Measurements from ENCODE around the gene PLIN1. TPM values are rescaled to one million over a fixed set of nuclear protein-coding genes. Genes with fewer than 3 reads are reported as not detected.

Gene PLIN1
- total RNA-seq, 1 experiment from 2014 or later = not detected

DNA sequence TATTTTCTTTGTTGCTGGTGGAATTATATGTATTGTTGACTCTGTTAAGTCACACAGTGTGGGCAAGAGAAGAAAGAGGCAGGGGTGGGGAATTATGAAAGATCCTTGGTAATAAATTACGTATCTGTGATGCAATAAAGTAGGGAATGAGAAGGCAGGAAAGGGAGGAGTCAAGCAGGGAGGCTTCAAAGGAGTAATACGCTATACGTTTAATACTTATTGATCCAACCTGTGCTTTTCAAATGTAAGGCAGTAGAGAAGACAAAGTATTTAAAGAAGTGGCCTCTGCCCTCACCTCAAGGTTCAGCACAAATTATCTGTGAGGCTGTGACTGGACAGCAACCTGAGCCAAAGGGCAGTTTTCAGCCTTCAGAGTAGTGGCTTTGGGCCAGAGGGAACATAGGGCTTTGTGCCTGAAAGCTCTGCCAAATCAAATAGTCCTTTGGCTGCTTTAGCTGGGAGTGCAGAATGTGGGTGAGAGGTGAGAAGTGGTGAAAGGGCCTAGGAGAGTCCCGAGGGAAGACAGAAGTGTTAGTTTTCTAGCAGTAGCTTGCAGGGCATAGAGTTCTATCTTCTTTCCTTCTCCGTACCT, 1.2 kb upstream of the PLIN1 start:
- H2AFZ ChIP-seq (ENCODE audit: low read length) = no peak overlapping the region
- no peaks in the 10 kb centered on the region for H3K9me2 ChIP-seq (replicated peaks; ENCODE audit: insufficient read depth, low read length)
- H3K9me3 ChIP-seq (ENCODE audit: low read length) = no peaks in the 10 kb centered on the region
- H3K27me3 ChIP-seq (ENCODE audit: low read length) = no peaks in the 10 kb centered on the region
- no peak overlapping the region for H3K4me2 ChIP-seq (ENCODE audit: low read depth, low read length, poor library complexity, severe bottlenecking)
- H3K27ac ChIP-seq (ENCODE audit: low read length) = no peak overlapping the region
- H3K36me3 ChIP-seq (ENCODE audit: insufficient read depth, low read length) = no peaks in the 10 kb centered on the region
- no peak for DNase-seq
- no peak overlapping the region for H3K4me3 ChIP-seq (ENCODE audit: low read length)
- H3K79me2 ChIP-seq (ENCODE audit: low read length) = no peaks in the 10 kb centered on the region
- H3K9ac ChIP-seq (ENCODE audit: low read length) = no peak overlapping the region
- no peaks in the 10 kb centered on the region for H4K20me1 ChIP-seq (ENCODE audit: insufficient read depth, low read depth, low read length)
- no peaks in the 10 kb centered on the region for H3K4me1 ChIP-seq (ENCODE audit: low read length)

DNA sequence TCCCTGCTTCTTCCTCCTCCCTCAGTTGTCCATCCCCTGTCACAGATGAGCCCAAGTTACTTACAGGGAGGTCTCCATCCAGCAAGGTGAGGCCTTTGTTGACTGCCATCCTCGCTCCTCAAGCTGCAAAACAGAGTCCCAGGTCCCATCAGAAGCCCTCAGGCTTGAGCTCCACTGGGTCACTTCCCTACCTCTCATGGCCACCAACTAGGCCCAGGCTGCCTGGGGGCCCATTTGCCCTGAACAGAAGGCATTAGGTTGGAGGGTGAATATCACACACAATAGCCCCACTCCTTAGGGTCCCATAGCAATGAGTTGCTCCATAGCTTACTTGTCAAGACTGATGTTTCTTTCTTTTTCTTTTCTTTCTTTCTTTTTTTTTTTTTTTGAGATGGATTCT, 1.8 kb downstream of the PLIN1 start:
- Histone ChIP-seq H2AFZ (ENCODE audit: low read length) (no peak overlapping the region), H3K27ac (ENCODE audit: low read length) (no peak overlapping the region), H3K4me3 (ENCODE audit: low read length) (no peak overlapping the region), H3K9me3 (ENCODE audit: low read length) (no peaks in the 10 kb centered on the region), H4K20me1 (ENCODE audit: insufficient read depth, low read depth, low read length) (no peaks in the 10 kb centered on the region), H3K4me2 (ENCODE audit: low read depth, low read length, poor library complexity, severe bottlenecking) (no peak overlapping the region), H3K4me1 (ENCODE audit: low read length) (no peaks in the 10 kb centered on the region), H3K9me2 (replicated peaks; ENCODE audit: insufficient read depth, low read length) (no peaks in the 10 kb centered on the region), H3K36me3 (ENCODE audit: insufficient read depth, low read length) (no peaks in the 10 kb centered on the region), H3K27me3 (ENCODE audit: low read length) (no peaks in the 10 kb centered on the region), H3K79me2 (ENCODE audit: low read length) (no peaks in the 10 kb centered on the region), H3K9ac (ENCODE audit: low read length) (no peak overlapping the region)
- no peak for DNase-seq

DNA sequence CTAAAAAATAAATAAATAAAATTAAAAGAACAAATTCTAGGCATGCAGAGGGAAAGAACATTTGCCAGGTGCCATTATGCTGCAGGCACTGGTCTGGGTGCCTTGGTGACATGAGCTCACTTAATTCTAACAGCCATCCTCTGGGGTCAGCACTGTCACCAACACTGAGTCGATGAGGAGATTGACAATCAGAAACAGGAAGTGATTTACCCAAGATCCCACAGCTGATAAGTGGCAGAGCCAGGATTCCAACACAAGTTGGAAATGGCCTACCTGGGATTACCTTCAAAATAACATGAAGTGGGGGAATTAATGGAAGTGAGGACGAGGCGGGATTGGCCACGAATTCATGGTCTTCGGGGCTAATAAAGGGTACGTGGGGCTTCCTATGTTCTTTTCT, 3.6 kb downstream of the PLIN1 start:
- no peak for DNase-seq
- H3K27ac ChIP-seq (ENCODE audit: low read length) = no peak overlapping the region
- H3K79me2 ChIP-seq (ENCODE audit: low read length) = no peaks in the 10 kb centered on the region
- H2AFZ ChIP-seq (ENCODE audit: low read length) = no peak overlapping the region
- H3K9ac ChIP-seq (ENCODE audit: low read length) = no peak overlapping the region
- H3K4me1 ChIP-seq (ENCODE audit: low read length) = no peaks in the 10 kb centered on the region
- no peaks in the 10 kb centered on the region for H3K36me3 ChIP-seq (ENCODE audit: insufficient read depth, low read length)
- H3K4me3 ChIP-seq (ENCODE audit: low read length) = no peak overlapping the region
- no peaks in the 10 kb centered on the region for H3K27me3 ChIP-seq (ENCODE audit: low read length)
- no peaks in the 10 kb centered on the region for H4K20me1 ChIP-seq (ENCODE audit: insufficient read depth, low read depth, low read length)
- no peaks in the 10 kb centered on the region for H3K9me3 ChIP-seq (ENCODE audit: low read length)
- H3K9me2 ChIP-seq (replicated peaks; ENCODE audit: insufficient read depth, low read length) = no peaks in the 10 kb centered on the region
- H3K4me2 ChIP-seq (ENCODE audit: low read depth, low read length, poor library complexity, severe bottlenecking) = no peak overlapping the region

DNA sequence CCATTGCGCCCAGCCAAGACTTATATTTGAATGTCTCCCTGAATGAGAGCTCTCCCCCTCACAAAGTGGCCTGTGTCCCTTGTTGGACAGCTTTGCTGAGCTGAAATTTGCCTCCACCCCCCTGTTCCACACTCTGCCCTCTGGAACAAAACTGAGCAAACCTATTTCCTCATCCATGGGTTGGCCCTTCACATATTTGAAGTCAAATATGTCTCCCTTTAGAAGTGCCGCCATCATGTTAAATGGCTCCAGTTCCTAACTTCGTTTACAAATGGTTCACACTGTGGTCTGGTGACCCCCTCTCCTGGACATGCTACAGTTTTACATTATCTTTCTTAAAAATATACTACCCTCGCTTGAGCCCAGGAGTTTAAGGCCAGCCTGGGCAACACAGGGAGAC, 4.6 kb downstream of the PLIN1 start:
- Histone ChIP-seq H3K27me3 (ENCODE audit: low read length) (no peaks in the 10 kb centered on the region), H3K9me3 (ENCODE audit: low read length) (no peaks in the 10 kb centered on the region), H3K4me1 (ENCODE audit: low read length) (no peaks in the 10 kb centered on the region), H3K4me3 (ENCODE audit: low read length) (no peak overlapping the region), H3K79me2 (ENCODE audit: low read length) (no peaks in the 10 kb centered on the region), H3K9ac (ENCODE audit: low read length) (no peak overlapping the region), H3K9me2 (replicated peaks; ENCODE audit: insufficient read depth, low read length) (no peaks in the 10 kb centered on the region), H3K27ac (ENCODE audit: low read length) (no peak overlapping the region), H4K20me1 (ENCODE audit: insufficient read depth, low read depth, low read length) (no peaks in the 10 kb centered on the region), H3K36me3 (ENCODE audit: insufficient read depth, low read length) (no peaks in the 10 kb centered on the region), H2AFZ (ENCODE audit: low read length) (no peak overlapping the region), H3K4me2 (ENCODE audit: low read depth, low read length, poor library complexity, severe bottlenecking) (no peak overlapping the region)
- DNase-seq = no peak

DNA sequence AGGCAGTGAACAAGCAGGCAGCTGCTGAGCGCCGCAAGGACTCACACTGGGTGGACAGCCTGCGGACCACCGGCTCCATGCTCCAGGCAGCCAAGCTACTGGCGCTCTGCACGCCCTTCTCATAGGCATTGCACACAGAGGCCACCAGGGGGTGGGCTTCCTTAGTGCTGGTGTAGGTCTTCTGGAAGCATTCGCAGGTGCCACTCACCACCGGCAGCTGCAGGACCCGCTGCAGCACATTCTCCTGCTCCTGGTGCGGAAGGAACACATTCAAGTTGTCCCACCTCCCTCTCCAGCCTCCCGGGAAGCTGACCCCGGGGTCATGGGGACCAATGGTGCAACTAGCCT, 6.0 kb downstream of the PLIN1 start:
- peak; percentile 84 for DNase-seq
- no peaks in the 10 kb centered on the region for H3K27me3 ChIP-seq (ENCODE audit: low read length)
- no peak overlapping the region for H3K27ac ChIP-seq (ENCODE audit: low read length)

DNA sequence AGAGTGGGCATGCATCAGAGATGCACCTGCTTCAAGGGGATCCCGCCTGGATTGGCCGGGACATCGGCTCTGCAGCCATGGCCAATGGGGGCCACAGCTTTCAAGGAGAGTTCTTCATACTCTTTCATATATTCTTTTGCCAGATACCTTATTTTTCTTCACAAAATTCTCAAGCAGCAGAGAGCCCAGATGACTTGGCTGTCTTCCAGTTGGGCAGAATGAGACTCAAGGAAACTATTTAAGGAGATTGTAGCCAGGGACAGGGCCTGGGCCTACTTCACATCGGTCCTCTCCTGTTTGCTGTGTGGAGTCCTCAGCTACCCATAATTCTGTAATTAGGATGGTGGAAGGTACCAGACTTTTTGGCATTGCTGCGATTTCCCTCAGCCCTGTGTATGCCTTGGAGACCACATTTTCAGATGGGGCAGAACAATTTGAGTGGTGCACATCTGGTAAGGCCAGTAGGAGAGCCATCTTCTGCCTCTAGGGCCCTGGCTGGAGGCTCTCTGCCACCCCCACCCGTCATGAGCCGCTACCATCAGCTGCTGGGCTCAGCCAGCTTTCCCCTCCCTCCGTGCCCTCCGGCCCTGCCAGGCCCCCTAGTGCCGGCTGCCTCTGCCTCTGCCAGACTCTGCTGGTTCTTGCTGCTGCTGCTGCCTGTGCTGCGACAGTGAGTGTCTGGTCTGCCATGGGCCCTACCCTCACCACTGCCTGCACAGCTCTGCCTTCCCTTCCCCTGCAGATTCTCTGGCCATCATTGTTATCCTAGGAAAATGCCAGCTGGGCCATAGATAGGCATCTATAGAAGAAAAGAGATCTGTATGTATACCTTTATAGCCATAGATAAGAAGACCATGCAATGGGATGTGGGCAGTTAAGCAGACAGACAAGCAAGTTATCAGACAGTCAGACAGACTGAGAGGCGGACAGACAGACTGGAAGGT, 6.7 kb downstream of the PLIN1 start:
- Histone ChIP-seq H4K20me1 (ENCODE audit: insufficient read depth, low read depth, low read length) (no peaks in the 10 kb centered on the region), H3K36me3 (ENCODE audit: insufficient read depth, low read length) (no peaks in the 10 kb centered on the region), H3K9me2 (replicated peaks; ENCODE audit: insufficient read depth, low read length) (no peaks in the 10 kb centered on the region), H3K9me3 (ENCODE audit: low read length) (no peaks in the 10 kb centered on the region), H3K4me2 (ENCODE audit: low read depth, low read length, poor library complexity, severe bottlenecking) (no peak overlapping the region), H2AFZ (ENCODE audit: low read length) (no peak overlapping the region), H3K27ac (ENCODE audit: low read length) (no peak overlapping the region), H3K9ac (ENCODE audit: low read length) (no peak overlapping the region), H3K79me2 (ENCODE audit: low read length) (no peaks in the 10 kb centered on the region), H3K4me3 (ENCODE audit: low read length) (no peak overlapping the region), H3K4me1 (ENCODE audit: low read length) (no peaks in the 10 kb centered on the region), H3K27me3 (ENCODE audit: low read length) (no peaks in the 10 kb centered on the region)
- DNase-seq = no peak

More for the DNA sequence above, 6.0 kb downstream of the PLIN1 start:
- Histone ChIP-seq H3K4me2 (ENCODE audit: low read depth, low read length, poor library complexity, severe bottlenecking) (no peak overlapping the region), H3K4me1 (ENCODE audit: low read length) (no peaks in the 10 kb centered on the region), H3K4me3 (ENCODE audit: low read length) (no peak overlapping the region), H3K9me3 (ENCODE audit: low read length) (no peaks in the 10 kb centered on the region), H3K9ac (ENCODE audit: low read length) (no peak overlapping the region), H3K9me2 (replicated peaks; ENCODE audit: insufficient read depth, low read length) (no peaks in the 10 kb centered on the region), H3K36me3 (ENCODE audit: insufficient read depth, low read length) (no peaks in the 10 kb centered on the region), H4K20me1 (ENCODE audit: insufficient read depth, low read depth, low read length) (no peaks in the 10 kb centered on the region), H2AFZ (ENCODE audit: low read length) (no peak overlapping the region), H3K79me2 (ENCODE audit: low read length) (no peaks in the 10 kb centered on the region)

DNA sequence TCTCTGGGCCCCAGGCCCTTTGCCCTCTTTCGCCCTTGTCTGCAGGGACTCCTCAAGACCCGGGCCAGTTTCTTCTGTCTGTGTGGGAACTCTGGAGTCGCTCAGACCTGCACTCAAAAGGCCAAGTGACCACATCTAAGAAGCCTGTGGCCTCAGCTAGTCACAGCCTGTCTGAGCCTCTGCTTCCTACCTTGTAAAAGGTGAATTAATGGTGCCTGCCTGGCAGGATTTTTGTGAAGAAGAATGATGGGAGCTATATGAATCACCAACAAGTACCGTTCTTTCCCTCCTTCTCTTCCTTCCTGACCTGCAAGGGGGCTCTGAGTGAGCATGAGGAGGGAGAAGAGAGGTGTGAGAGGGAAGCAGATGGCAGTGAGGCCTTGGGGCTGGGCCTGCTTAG, 7.5 kb downstream of the PLIN1 start:
- H3K27me3 ChIP-seq (ENCODE audit: low read length) = no peaks in the 10 kb centered on the region
- no peaks in the 10 kb centered on the region for H3K9me2 ChIP-seq (replicated peaks; ENCODE audit: insufficient read depth, low read length)
- no peak overlapping the region for H3K4me2 ChIP-seq (ENCODE audit: low read depth, low read length, poor library complexity, severe bottlenecking)
- H3K36me3 ChIP-seq (ENCODE audit: insufficient read depth, low read length) = no peaks in the 10 kb centered on the region
- no peak for DNase-seq
- H3K4me1 ChIP-seq (ENCODE audit: low read length) = no peaks in the 10 kb centered on the region
- no peaks in the 10 kb centered on the region for H3K9me3 ChIP-seq (ENCODE audit: low read length)
- H3K79me2 ChIP-seq (ENCODE audit: low read length) = no peaks in the 10 kb centered on the region
- H3K27ac ChIP-seq (ENCODE audit: low read length) = no peak overlapping the region
- no peak overlapping the region for H3K4me3 ChIP-seq (ENCODE audit: low read length)
- no peak overlapping the region for H2AFZ ChIP-seq (ENCODE audit: low read length)
- no peaks in the 10 kb centered on the region for H4K20me1 ChIP-seq (ENCODE audit: insufficient read depth, low read depth, low read length)
- H3K9ac ChIP-seq (ENCODE audit: low read length) = no peak overlapping the region

DNA sequence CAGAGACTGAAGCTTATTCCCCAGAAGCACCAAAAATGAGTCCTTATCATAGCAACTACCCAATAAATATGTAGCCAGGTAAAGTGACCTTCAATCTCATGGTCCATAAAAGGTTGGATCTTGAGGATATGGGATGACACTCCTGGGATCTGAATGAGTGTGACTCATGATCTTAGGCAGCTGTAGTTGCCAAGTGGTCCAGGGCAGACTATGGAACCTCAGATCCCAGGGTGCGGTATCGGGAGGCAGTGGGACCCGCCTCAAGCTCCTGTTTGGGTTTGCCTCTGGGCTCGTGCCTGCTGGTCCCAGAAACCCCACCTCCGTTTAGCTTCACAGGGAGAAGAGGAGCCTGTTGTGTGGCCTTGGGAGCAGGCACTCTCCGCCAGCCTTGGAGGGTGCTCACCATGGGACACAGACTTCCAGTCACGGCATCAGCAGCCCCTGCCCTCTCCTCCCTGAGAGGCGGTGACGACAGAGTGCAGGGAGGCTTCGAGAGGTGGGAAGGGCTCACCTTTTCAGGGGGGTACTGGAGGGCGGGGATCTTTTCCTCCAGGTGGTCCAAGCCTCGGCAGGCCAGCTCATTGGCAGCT, 8.1 kb downstream of the PLIN1 start:
- H3K9me2 ChIP-seq (replicated peaks; ENCODE audit: insufficient read depth, low read length) = no peaks in the 10 kb centered on the region
- DNase-seq = no peak
- H3K9ac ChIP-seq (ENCODE audit: low read length) = no peak overlapping the region
- no peaks in the 10 kb centered on the region for H3K27me3 ChIP-seq (ENCODE audit: low read length)
- no peaks in the 10 kb centered on the region for H3K9me3 ChIP-seq (ENCODE audit: low read length)
- H3K79me2 ChIP-seq (ENCODE audit: low read length) = no peaks in the 10 kb centered on the region
- H2AFZ ChIP-seq (ENCODE audit: low read length) = no peak overlapping the region
- H3K4me2 ChIP-seq (ENCODE audit: low read depth, low read length, poor library complexity, severe bottlenecking) = no peak overlapping the region
- H3K36me3 ChIP-seq (ENCODE audit: insufficient read depth, low read length) = no peaks in the 10 kb centered on the region
- H3K4me1 ChIP-seq (ENCODE audit: low read length) = no peaks in the 10 kb centered on the region
- H4K20me1 ChIP-seq (ENCODE audit: insufficient read depth, low read depth, low read length) = no peaks in the 10 kb centered on the region
- H3K27ac ChIP-seq (ENCODE audit: low read length) = no peak overlapping the region
- H3K4me3 ChIP-seq (ENCODE audit: low read length) = no peak overlapping the region
